Adrenal gland (tissue), 12 donors: Measurements from ENCODE around the gene RPL18. TPM values are rescaled to one million over a fixed set of nuclear protein-coding genes. Genes with fewer than 3 reads are reported as not detected.

Experiments
- DNase-seq, 7 donors: peaks; one replicate each; pipeline ENCODE4 v3.0.0-alpha.2; 2019 to 2020
- H3K27ac ChIP-seq, 5 donors: fragments of 200-600 bp; sonication (generic) in 4 of 5; 1 replicate in 3 of 5; 2 replicates in 2 of 5; pipeline versions ENCODE4 v1.5.1 to v1.8.0; 2016 to 2020; ENCODE audit warnings: mild to moderate bottlenecking in 1 of 5
- H3K27me3 ChIP-seq: fragments of 200-600 bp; 2 replicates; pipeline ENCODE4 v1.8.0; 2021
- H3K36me3 ChIP-seq, 2 donors: fragments of 200-600 bp; replicated peaks in 1 of 2; 1 replicate in 1 of 2; 2 replicates in 1 of 2; pipeline versions ENCODE4 v1.5.1 to v1.8.0; 2018 to 2022
- H3K4me1 ChIP-seq, 2 donors: fragments of 200-600 bp; replicated peaks in 1 of 2; 1 replicate in 1 of 2; 2 replicates in 1 of 2; pipeline versions ENCODE4 v1.5.1 to v1.8.0; 2018 to 2021
- H3K4me3 ChIP-seq, 4 donors: fragments of 200-600 bp; sonication (generic) in 3 of 4; one replicate each; pipeline ENCODE4 v1.5.1; 2016 to 2018
- H3K9me3 ChIP-seq, 3 donors: fragments of 200-600 bp; sonication (generic) in 1 of 3; replicated peaks in 1 of 3; 1 replicate in 2 of 3; 2 replicates in 1 of 3; pipeline versions ENCODE4 v1.5.1 to v1.8.0; 2016 to 2021
- POLR2A ChIP-seq, 2 donors: fragments of 450-650 bp; IDR thresholded peaks; one replicate each; pipeline ENCODE4 v1.6.1; 2017; ENCODE audit warnings: antibody characterized with exemption in 2 of 2, mild to moderate bottlenecking in 2 of 2, moderate library complexity in 1 of 2
- WGBS, 4 donors: extraction: QIAGEN DNeasy Blood & Tissue Kit in 2 of 4; methylation state at CpG; one replicate each; pipeline versions ENCODE4 v1.1.5 to v1.1.7; 2013 to 2017; 5-methylcytosine and 5-hydroxymethylcytosine counted together
- intact Hi-C, 2 donors: fragments of 100-400 bp; cut with DNase I; formaldehyde crosslinking; loops; one replicate each; pipeline versions ENCODE4 v1.14.1 to v1.15.0; 2022 to 2023
- polyA plus RNA-seq, 3 donors: library from polyadenylated mRNA; stranded (reverse); fragments of 200-250 nt in 2 of 3; fragments of 350-450 nt in 1 of 3; fragmentation: Illumina TruSeq in 1 of 3; extraction: RNeasy Lipid Tissue Mini Kit (QIAGEN cat#74804) in 1 of 3; gene quantifications; one replicate each; pipeline ENCODE4 v1.2.3, GENCODE V29; 2013 to 2014
- total RNA-seq, 9 donors: library from RNA; depleted of rRNA in 4 of 9; stranded (reverse); fragments of >200 nt in 4 of 9; fragments of 120-200 nt in 1 of 9; fragmentation: NEBNext Ultra II Directional in 1 of 9; extraction: Animal tissue kit (Norgen Biotek cat#: 25700) in 1 of 9; gene quantifications; one replicate each; pipeline versions ENCODE4 v1.1.0 to v1.2.4, GENCODE V29; 2013 to 2023
- TF ChIP-seq, protein P1 (sequence below), 6 experiments: fragments of 450-650 bp in 4 of 6; fragments of 200-600 bp in 2 of 6; sonication (generic) in 1 of 6; IDR thresholded peaks; 1 replicate in 5 of 6; 2 replicates in 1 of 6; pipeline versions ENCODE4 v1.5.1 to v1.8.0; 2016 to 2021; ENCODE audit warnings: antibody characterized with exemption in 6 of 6, mild to moderate bottlenecking in 2 of 6, moderate library complexity in 1 of 6
- donor health status: healthy with polysubstance abuse.
- donor health status: Bipolar disorder and iron deficiency.
- donor health status: DM: yes; HTN: yes; CAD: no.
- donor health status: DM: no; HTN: no; CAD: no.
- donor health status: DM: no; HTN: no; CAD: no.
- donor health status: DM: yes; HTN: yes; CAD: no.

Gene RPL18
- total and polyA plus RNA-seq, 12 donors: 575 to 5,137 (median 1,890) TPM

DNA sequence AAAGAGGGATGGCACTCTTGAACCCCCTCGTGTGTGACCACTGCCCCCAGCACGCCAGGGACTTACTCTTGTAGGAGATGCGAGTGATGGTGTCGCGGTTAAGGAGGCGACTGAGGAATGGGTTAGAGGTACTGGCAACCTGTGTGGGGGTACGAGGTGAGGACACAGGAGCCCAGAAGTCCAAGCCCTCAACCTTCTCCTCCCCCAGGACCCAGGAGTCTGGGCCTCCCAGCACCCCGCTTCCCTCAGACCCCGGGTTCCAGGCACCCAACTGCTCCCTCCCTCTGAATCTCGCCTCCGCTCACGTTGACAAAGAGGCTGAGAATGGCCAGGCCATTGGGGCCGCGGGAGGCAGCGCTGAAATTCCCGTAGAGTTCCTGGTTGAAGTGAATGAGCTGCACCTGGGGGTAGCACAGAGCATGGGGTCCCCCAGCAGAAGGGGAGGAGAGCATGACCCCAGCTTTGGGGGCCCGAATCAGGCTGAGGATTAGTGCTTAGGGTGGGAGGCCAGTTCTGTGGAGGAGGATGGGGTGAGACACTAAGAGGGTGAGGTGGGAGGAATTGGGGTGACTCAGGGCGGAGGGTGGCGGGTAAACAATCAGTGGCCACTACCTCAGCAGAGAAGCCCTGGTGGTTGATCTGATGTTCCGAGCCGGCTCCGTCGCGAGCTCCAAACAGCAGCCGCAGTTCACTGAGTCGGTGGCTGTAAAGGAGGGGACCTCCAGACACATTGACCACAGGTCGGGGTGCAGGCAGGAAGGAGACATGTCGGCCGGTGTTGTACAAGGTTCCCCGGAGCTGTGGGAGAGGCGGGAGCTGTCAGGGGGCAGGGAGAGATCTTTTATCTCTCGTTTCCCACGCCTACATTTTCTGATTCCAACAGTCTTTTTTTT, 20.8 kb upstream of the RPL18 start:
- peak in 6 of 7 donors; percentile 38 to 75 (median 52) for DNase-seq
- Histone ChIP-seq H3K27ac (no peak overlapping the region), H3K4me3 (no peak overlapping the region), H3K4me1 (peaks cover 11 to 26% of the 10 kb centered on the region in 2 donors), H3K27me3 (no peaks in the 10 kb centered on the region), H3K9me3 (no peaks in the 10 kb centered on the region), H3K36me3 (no peaks in the 10 kb centered on the region)
- intact Hi-C loops: loop anchor here in 1 of 2 donors (10.0 kb wide), 1 partner anchor 205 kb away; no protein-coding TSS in a partner anchor
- TF ChIP-seq, protein P1, sequence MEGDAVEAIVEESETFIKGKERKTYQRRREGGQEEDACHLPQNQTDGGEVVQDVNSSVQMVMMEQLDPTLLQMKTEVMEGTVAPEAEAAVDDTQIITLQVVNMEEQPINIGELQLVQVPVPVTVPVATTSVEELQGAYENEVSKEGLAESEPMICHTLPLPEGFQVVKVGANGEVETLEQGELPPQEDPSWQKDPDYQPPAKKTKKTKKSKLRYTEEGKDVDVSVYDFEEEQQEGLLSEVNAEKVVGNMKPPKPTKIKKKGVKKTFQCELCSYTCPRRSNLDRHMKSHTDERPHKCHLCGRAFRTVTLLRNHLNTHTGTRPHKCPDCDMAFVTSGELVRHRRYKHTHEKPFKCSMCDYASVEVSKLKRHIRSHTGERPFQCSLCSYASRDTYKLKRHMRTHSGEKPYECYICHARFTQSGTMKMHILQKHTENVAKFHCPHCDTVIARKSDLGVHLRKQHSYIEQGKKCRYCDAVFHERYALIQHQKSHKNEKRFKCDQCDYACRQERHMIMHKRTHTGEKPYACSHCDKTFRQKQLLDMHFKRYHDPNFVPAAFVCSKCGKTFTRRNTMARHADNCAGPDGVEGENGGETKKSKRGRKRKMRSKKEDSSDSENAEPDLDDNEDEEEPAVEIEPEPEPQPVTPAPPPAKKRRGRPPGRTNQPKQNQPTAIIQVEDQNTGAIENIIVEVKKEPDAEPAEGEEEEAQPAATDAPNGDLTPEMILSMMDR (IDR thresholded peaks at IDR 0.05): no peak
- no peak for TF ChIP-seq POLR2A (IDR thresholded peaks at IDR 0.05)
- 63 to 80% (median 76%) methylated on average over 25 to 33 of the region's 33 CpGs for WGBS, 4 donors

DNA sequence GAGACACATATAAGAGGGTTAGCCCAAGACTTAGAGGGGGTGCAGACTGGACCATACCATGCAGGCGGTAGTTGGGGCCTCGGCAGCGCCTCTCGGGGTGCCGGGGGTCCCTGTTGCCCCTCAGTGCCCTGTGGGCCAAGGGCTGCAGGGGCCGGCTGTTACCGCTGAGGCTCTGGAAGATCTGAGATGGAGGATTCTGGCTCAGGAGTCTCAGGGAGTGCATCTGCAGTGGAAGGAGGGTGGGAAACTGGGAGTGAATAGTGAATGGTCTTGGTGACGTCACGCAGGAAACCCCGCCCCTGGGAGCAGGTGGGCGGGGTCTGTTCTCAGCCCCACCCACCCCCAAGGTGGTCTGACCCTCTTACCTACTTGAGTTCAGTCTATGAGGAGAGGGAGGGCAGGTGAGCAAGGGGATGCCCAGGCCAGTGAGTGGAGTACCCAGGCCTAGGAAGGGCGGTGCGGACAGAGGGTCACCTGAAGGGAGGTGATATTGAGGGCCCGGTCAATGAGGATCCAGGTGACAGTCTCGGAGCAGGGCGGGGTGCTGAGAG, 19.9 kb upstream of the RPL18 start:
- Histone ChIP-seq H3K4me3 (peak overlapping the region in 1 of 4 donors; percentile 70), H3K27ac (peak overlapping the region in 4 of 5 donors; percentile 48 to 98 (median 92)), H3K27me3 (no peaks in the 10 kb centered on the region), H3K36me3 (no peaks in the 10 kb centered on the region), H3K9me3 (no peaks in the 10 kb centered on the region), H3K4me1 (peaks cover 19 to 32% of the 10 kb centered on the region in 2 donors)
- 74 to 77% (median 76%) methylated on average over 16 of the region's 16 CpGs for WGBS, 4 donors
- DNase-seq: peak in 6 of 7 donors; percentile 44 to 78 (median 58)
- intact Hi-C loops: no loop called here
- TF ChIP-seq POLR2A (IDR thresholded peaks at IDR 0.05): no peak
- TF ChIP-seq, protein P1 (IDR thresholded peaks at IDR 0.05): no peak

DNA sequence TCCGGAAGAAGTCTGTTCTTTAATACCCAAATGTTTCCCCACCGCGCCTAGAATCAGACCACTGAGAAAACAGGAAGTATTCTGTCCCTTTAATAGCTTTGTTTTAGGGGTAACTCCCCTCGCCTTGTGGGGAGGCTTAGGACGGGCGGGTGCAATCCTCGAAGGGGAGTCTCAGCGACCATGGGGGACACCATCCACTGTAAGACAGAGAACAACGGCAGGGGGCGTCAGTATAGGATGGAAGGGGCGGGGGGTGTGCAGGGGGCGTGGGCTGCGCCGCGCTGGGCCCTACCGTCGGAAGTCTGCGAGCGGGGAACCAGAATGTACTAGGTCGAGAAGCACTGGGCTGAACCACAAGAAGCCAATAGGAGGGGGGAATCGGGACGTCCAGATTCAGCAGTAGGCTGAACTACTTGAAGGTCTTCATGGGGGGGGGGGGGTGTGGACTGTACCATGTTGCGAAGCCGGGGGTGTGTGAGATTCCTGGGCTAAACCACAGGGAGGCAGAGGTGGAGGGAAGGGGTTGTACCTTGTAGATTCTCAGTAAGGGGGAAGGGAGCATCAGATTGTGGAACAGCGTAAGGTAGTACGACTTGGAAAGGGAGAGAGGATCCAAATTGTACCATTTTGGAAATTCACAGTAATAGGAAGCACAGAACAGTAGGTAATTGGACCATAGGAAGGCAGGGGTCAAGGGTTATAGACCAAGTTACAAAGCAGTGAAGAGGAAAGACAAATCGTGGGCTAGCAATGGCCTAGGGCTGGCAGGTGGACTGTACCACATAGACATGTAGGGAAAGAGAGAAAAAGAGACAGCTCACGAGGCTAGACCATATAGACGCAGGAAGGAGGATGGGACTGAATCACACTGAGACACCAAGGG, 19.2 kb upstream of the RPL18 start:
- 6 to 10% (median 8%) methylated on average over 16 to 29 of the region's 29 CpGs for WGBS, 4 donors
- Histone ChIP-seq H3K9me3 (no peaks in the 10 kb centered on the region), H3K4me1 (peaks cover 27 to 39% of the 10 kb centered on the region in 2 donors), H3K36me3 (no peaks in the 10 kb centered on the region), H3K27me3 (no peaks in the 10 kb centered on the region), H3K4me3 (peak overlapping the region in 2 of 4 donors; percentile 29 to 70), H3K27ac (peak overlapping the region; percentile 88 to 98 (median 96))
- intact Hi-C loops: no loop called here
- peak; percentile 51 to 88 for TF ChIP-seq POLR2A (IDR thresholded peaks at IDR 0.05)
- TF ChIP-seq, protein P1 (IDR thresholded peaks at IDR 0.05): peak in 4 of 6 experiments; percentile 11 to 42 (median 34)
- peak; percentile 88 to 97 (median 94) for DNase-seq
